ENCODE measurements around the gene ZNF597. TPM values are rescaled to one million over a fixed set of nuclear protein-coding genes. Genes with fewer than 3 reads are reported as not detected.

The ZNF597 gene
- total RNA-seq, 1 experiment from 2014 or later: 2.2 TPM

- TF ChIP-seq IRF1 (CRISPR knock-in tag; IDR thresholded peaks at IDR 0.05) (no peak), ZNF232 (CRISPR knock-in tag; IDR thresholded peaks at IDR 0.05) (no peak), CREM (CRISPR knock-in tag; IDR thresholded peaks at IDR 0.05) (no peak), JUN (CRISPR knock-in tag; IDR thresholded peaks at IDR 0.05) (no peak), IRF2 (CRISPR knock-in tag; IDR thresholded peaks at IDR 0.05; ENCODE audit: borderline replicate concordance, low read depth) (no peak), GABPB1 (CRISPR knock-in tag; IDR thresholded peaks at IDR 0.05) (no peak)
- TF ChIP-seq, protein P1, sequence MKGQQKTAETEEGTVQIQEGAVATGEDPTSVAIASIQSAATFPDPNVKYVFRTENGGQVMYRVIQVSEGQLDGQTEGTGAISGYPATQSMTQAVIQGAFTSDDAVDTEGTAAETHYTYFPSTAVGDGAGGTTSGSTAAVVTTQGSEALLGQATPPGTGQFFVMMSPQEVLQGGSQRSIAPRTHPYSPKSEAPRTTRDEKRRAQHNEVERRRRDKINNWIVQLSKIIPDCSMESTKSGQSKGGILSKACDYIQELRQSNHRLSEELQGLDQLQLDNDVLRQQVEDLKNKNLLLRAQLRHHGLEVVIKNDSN (CRISPR knock-in tag; IDR thresholded peaks at IDR 0.05): no peak
- TF ChIP-seq, protein P2, sequence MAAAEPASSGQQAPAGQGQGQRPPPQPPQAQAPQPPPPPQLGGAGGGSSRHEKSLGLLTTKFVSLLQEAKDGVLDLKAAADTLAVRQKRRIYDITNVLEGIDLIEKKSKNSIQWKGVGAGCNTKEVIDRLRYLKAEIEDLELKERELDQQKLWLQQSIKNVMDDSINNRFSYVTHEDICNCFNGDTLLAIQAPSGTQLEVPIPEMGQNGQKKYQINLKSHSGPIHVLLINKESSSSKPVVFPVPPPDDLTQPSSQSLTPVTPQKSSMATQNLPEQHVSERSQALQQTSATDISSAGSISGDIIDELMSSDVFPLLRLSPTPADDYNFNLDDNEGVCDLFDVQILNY (CRISPR knock-in tag; IDR thresholded peaks at IDR 0.05): no peak
- TF ChIP-seq, protein P3, sequence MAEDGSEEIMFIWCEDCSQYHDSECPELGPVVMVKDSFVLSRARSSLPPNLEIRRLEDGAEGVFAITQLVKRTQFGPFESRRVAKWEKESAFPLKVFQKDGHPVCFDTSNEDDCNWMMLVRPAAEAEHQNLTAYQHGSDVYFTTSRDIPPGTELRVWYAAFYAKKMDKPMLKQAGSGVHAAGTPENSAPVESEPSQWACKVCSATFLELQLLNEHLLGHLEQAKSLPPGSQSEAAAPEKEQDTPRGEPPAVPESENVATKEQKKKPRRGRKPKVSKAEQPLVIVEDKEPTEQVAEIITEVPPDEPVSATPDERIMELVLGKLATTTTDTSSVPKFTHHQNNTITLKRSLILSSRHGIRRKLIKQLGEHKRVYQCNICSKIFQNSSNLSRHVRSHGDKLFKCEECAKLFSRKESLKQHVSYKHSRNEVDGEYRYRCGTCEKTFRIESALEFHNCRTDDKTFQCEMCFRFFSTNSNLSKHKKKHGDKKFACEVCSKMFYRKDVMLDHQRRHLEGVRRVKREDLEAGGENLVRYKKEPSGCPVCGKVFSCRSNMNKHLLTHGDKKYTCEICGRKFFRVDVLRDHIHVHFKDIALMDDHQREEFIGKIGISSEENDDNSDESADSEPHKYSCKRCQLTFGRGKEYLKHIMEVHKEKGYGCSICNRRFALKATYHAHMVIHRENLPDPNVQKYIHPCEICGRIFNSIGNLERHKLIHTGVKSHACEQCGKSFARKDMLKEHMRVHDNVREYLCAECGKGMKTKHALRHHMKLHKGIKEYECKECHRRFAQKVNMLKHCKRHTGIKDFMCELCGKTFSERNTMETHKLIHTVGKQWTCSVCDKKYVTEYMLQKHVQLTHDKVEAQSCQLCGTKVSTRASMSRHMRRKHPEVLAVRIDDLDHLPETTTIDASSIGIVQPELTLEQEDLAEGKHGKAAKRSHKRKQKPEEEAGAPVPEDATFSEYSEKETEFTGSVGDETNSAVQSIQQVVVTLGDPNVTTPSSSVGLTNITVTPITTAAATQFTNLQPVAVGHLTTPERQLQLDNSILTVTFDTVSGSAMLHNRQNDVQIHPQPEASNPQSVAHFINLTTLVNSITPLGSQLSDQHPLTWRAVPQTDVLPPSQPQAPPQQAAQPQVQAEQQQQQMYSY (CRISPR knock-in tag; IDR thresholded peaks at IDR 0.05): no peak
Measured at GRCh38 chr16:3460585-3460984, 17.3 kb upstream of the ZNF597 start (continued).

- H3K4me3 Mint-ChIP-seq: peak overlapping the region; percentile 87
- DNase-seq (ENCODE audit: low spot score) (no peak), ATAC-seq (no peak)
- H3K27me3 Mint-ChIP-seq (ENCODE audit: low read depth): no peaks in the 10 kb centered on the region
- H3K4me1 Mint-ChIP-seq: peaks cover 46% of the 10 kb centered on the region
- ChIA-PET CTCF (no interaction called here), POLR2A (no interaction called here)
- TF ChIP-seq MYBL2 (CRISPR knock-in tag; IDR thresholded peaks at IDR 0.05): no peak
- H3K36me3 Mint-ChIP-seq: no peaks in the 10 kb centered on the region
- H3K27ac Mint-ChIP-seq: peak overlapping the region; percentile 71
- no peaks in the 10 kb centered on the region for H3K9me3 Mint-ChIP-seq
Measured at GRCh38 chr16:3460121-3460520, 16.8 kb upstream of the ZNF597 start.

DNA sequence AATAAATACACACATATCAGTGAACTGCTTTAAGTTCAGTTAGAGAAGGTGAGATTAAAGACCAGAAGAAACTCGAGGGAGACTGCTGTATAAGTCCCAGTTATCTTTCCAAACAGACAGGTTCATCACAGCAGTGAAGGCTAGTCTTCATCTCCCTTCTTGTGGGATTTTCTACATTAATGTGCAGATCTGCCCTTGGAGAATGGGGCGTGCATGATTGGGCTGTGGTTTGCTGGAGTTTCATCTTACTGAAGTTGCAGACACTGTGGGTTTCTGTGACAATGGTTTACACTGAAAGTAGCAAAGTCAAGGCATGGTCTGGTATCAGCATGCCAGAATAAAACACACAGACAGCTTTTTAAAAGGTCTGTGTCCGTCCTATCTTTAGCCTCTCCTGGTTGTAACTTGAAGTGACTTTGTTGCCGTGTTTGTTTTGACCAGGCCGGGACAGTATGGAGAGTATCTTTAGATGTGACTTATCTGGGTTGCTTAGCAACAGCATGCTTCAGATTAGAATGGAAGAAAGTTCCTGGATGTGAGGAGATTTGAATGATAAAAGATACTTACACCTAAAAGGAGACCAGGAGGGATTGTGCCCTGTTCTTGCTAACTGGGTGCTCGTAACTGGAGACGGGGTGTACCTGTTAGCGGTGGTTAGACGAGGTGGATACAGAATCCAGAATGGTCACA lies 16.2 kb upstream of the ZNF597 start:
- CTCF ChIA-PET: no interaction called here

More for the DNA sequence above, 16.2 kb upstream of the ZNF597 start:
- Mint-ChIP-seq H3K4me1 (peaks cover 43% of the 10 kb centered on the region), H3K27ac (peak overlapping the region; percentile 71), H3K36me3 (no peaks in the 10 kb centered on the region), H3K9me3 (no peaks in the 10 kb centered on the region), H3K27me3 (ENCODE audit: low read depth) (no peaks in the 10 kb centered on the region; the same call in 1 of the 2 replicates), H3K4me3 (peak overlapping the region; percentile 87)
- DNase-seq (ENCODE audit: low spot score) (no peak), ATAC-seq (no peak; the same call in none of the 2 replicates)
- TF ChIP-seq SOX15 (CRISPR knock-in tag; IDR thresholded peaks at IDR 0.05) (no peak), ZNF423 (CRISPR knock-in tag; IDR thresholded peaks at IDR 0.05) (no peak)
- TF ChIP-seq, protein P4, sequence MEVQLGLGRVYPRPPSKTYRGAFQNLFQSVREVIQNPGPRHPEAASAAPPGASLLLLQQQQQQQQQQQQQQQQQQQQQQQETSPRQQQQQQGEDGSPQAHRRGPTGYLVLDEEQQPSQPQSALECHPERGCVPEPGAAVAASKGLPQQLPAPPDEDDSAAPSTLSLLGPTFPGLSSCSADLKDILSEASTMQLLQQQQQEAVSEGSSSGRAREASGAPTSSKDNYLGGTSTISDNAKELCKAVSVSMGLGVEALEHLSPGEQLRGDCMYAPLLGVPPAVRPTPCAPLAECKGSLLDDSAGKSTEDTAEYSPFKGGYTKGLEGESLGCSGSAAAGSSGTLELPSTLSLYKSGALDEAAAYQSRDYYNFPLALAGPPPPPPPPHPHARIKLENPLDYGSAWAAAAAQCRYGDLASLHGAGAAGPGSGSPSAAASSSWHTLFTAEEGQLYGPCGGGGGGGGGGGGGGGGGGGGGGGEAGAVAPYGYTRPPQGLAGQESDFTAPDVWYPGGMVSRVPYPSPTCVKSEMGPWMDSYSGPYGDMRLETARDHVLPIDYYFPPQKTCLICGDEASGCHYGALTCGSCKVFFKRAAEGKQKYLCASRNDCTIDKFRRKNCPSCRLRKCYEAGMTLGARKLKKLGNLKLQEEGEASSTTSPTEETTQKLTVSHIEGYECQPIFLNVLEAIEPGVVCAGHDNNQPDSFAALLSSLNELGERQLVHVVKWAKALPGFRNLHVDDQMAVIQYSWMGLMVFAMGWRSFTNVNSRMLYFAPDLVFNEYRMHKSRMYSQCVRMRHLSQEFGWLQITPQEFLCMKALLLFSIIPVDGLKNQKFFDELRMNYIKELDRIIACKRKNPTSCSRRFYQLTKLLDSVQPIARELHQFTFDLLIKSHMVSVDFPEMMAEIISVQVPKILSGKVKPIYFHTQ (CRISPR knock-in tag; IDR thresholded peaks at IDR 0.05): no peak
- TF ChIP-seq, protein P5, sequence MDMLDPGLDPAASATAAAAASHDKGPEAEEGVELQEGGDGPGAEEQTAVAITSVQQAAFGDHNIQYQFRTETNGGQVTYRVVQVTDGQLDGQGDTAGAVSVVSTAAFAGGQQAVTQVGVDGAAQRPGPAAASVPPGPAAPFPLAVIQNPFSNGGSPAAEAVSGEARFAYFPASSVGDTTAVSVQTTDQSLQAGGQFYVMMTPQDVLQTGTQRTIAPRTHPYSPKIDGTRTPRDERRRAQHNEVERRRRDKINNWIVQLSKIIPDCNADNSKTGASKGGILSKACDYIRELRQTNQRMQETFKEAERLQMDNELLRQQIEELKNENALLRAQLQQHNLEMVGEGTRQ (CRISPR knock-in tag; IDR thresholded peaks at IDR 0.05): no peak
- POLR2A ChIA-PET: no interaction called here

All from WTC11 (cell line).